Esophagus muscularis mucosa (tissue), 3 donors: ENCODE data around the gene DYNC1LI1.

Source experiments
- POLR2AphosphoS5 ChIP-seq, 2 donors: sonication (generic); formaldehyde crosslinking; IDR thresholded peaks; one replicate each; pipeline ENCODE4 v1.6.1; 2017; ENCODE audit warnings: antibody characterized with exemption in 2 of 2
- TF ChIP-seq, protein P1 (sequence below), 3 experiments: fragments of 200-600 bp in 2 of 3; fragments of 450-650 bp in 1 of 3; sonication (generic) in 2 of 3; IDR thresholded peaks; one replicate each; pipeline ENCODE4 v1.5.1; 2017 to 2019; ENCODE audit warnings: antibody characterized with exemption in 3 of 3, mild to moderate bottlenecking in 2 of 3, moderate library complexity in 1 of 3

DNA sequence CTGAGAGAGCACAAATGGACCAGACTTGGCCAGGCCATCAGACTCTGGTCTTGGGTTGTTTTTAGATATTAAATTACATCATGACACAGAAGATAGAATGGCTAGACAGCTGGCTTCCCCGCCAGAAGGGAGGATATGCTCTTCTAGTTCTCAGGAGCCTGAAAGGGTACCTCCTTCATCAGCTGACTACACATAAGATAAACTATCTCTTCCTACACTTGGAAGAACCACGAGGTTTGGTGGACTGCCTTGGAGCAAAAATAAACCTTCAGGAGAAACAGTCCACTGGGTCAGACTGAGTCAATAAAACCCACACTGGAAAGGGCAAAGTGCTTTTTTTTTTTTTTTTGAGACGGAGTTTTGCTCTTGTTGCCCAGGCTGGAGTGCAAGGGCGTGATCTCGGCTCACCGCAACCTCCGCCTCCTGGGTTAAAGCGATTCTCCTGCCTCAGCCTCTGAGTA, 26.3 kb upstream of the DYNC1LI1 start:
- TF ChIP-seq, protein P1, sequence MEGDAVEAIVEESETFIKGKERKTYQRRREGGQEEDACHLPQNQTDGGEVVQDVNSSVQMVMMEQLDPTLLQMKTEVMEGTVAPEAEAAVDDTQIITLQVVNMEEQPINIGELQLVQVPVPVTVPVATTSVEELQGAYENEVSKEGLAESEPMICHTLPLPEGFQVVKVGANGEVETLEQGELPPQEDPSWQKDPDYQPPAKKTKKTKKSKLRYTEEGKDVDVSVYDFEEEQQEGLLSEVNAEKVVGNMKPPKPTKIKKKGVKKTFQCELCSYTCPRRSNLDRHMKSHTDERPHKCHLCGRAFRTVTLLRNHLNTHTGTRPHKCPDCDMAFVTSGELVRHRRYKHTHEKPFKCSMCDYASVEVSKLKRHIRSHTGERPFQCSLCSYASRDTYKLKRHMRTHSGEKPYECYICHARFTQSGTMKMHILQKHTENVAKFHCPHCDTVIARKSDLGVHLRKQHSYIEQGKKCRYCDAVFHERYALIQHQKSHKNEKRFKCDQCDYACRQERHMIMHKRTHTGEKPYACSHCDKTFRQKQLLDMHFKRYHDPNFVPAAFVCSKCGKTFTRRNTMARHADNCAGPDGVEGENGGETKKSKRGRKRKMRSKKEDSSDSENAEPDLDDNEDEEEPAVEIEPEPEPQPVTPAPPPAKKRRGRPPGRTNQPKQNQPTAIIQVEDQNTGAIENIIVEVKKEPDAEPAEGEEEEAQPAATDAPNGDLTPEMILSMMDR (IDR thresholded peaks at IDR 0.05): no peak
- TF ChIP-seq POLR2AphosphoS5 (IDR thresholded peaks at IDR 0.05): no peak
